Stomach (tissue), 4 donors: Measurements from ENCODE around the gene ENC1.
A peak's percentile ranks its signal among the peaks of the same experiment; 100 is the strongest.

Source experiments
- CTCF ChIP-seq, 7 experiments: fragments of 450-650 bp in 4 of 7; fragments of 200-600 bp in 3 of 7; sonication (generic) in 3 of 7; IDR thresholded peaks; one replicate each; pipeline ENCODE4 v1.5.1; 2016 to 2019; ENCODE audit warnings: antibody characterized with exemption in 7 of 7, control low read depth in 2 of 7, mild to moderate bottlenecking in 1 of 7
- POLR2A ChIP-seq, 4 donors: fragments of 450-650 bp; IDR thresholded peaks; one replicate each; pipeline ENCODE4 v1.6.1; 2016; ENCODE audit warnings: antibody characterized with exemption in 4 of 4, control low read depth in 2 of 4, mild to moderate bottlenecking in 1 of 4, moderate library complexity in 1 of 4
- POLR2AphosphoS5 ChIP-seq, 3 donors: sonication (generic); formaldehyde crosslinking; IDR thresholded peaks; one replicate each; pipeline ENCODE4 v1.6.1; 2016; ENCODE audit warnings: antibody characterized with exemption in 3 of 3

- TF ChIP-seq CTCF (IDR thresholded peaks at IDR 0.05) (no peak), POLR2AphosphoS5 (IDR thresholded peaks at IDR 0.05) (peak in 1 of 3 donors; percentile 16), POLR2A (IDR thresholded peaks at IDR 0.05) (no peak)
These were observed 4.0 kb downstream of the ENC1 start for GRCh38 chr5:74636552-74636951.
